GM19025 (cell line): ENCODE measurements around the gene TTC5.
A peak's percentile ranks its signal among the peaks of the same experiment; 100 is the strongest.
"Not testable (repeated sequence)": the region's sequence is repeated elsewhere in the genome, so short reads cannot be mapped to it uniquely, and the experiment has no call there.

Experiments
- ATAC-seq: cut with Tn5 transposase; IDR thresholded peaks from one replicate; pipeline ENCODE4 v1.9.1; 2021; ENCODE audit warnings: mild to moderate bottlenecking, low read depth, moderate library complexity; ENCODE audit not compliant: unreplicated experiment

The TTC5 gene

GRCh38 chr14:20306079-20306423 is 300 bp upstream of the TTC5 start:
- ATAC-seq, result no peak

GRCh38 chr14:20302042-20302755 is 3.6 kb downstream of the TTC5 start:
- no peak for ATAC-seq

DNA sequence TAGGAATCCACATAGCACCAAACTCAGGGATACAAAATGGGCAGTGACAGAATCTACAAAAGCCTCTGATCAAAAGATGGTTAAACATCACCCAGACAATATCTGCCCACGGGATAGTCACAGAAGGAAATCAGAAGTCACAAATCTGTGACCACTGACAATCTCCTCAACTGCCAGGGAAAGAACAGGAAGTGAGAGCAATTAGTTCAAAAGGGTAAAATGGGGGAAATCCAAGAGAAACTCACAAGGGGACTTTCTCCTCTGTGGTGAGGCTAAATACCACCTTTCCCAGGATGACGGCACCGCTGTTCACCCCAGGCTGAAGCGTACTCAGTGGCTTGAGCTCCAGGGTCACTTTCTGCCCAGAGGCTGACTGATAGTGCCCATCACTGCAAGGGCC is 10.7 kb downstream of the TTC5 start:
- ATAC-seq, result peak; percentile 82

- ATAC-seq, result no peak
These were observed 11.1 kb downstream of the TTC5 start for GRCh38 chr14:20294636-20295035.

- ATAC-seq, result not testable (repeated sequence)
These were observed 23.8 kb downstream of the TTC5 start for GRCh38 chr14:20281998-20282397.

DNA sequence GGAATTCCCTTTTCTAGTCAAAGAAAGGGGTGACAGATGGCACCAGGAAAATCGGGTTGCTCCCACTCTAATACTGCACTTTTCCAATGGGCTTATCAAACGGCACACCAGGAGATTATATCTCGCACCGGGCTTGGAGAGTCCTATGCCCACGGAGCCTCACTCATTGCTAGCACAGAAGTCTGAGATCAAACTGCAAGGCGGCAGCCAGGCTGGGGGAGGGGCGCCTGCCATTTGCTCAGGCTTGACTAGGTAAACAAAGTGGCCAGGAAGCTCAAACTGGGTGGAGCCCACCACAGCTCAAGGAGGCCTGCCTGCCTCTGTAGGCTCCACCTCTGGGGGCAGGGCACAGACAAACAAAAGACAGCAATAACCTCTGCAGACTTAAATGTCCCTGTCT is 25.5 kb downstream of the TTC5 start:
- ATAC-seq, result not testable (repeated sequence)

DNA sequence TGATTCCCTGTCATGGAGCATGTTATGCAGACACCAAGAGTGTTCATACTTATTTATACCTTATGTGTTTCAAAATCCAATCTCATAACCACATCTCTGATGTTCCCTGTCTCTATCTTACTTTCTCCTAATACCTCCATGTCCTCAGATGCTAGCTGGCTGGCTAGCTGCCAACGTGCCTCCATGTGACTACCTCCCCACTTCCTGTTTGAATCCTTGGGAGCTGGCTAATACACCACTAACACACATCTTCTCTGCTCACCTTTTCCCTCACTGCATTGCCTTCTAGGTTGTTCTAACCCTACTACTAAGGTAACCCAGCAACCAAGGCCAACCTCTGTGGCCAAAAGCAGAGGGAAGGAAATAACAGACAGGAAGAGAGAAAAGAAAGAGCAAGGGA is 27.3 kb downstream of the TTC5 start:
- ATAC-seq, result no peak

- ATAC-seq, result no peak
These were observed 28.3 kb downstream of the TTC5 start for GRCh38 chr14:20277409-20277808.

GRCh38 chr14:20274062-20274461 is 31.7 kb downstream of the TTC5 start:
- ATAC-seq, result no peak

GRCh38 chr14:20264361-20264760 is 41.4 kb downstream of the TTC5 start:
- not testable (repeated sequence) for ATAC-seq

DNA sequence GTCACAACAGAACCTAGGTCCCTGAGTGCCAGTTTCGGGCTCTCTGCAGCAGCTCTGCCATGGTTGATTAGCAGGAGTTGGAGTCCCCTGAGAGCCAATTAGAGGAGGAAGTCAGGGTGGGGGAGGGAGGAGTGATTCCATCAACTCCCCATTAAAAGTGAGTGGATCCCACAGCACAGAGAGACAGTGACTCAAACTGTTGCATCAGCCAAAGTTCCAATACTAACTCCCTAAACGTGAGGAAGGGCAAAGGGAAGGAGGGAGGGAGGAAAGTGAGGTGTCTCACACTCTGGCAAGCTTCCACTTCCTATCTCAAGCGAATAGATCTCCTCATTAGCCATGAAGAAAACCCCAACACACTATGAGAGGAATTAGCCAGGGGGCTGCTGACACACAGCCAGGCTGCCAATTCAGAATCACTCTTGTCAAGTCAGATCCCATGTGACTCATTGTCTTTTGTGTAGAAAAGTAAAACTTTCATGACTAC is 43.1 kb downstream of the TTC5 start:
- ATAC-seq, result no peak

DNA sequence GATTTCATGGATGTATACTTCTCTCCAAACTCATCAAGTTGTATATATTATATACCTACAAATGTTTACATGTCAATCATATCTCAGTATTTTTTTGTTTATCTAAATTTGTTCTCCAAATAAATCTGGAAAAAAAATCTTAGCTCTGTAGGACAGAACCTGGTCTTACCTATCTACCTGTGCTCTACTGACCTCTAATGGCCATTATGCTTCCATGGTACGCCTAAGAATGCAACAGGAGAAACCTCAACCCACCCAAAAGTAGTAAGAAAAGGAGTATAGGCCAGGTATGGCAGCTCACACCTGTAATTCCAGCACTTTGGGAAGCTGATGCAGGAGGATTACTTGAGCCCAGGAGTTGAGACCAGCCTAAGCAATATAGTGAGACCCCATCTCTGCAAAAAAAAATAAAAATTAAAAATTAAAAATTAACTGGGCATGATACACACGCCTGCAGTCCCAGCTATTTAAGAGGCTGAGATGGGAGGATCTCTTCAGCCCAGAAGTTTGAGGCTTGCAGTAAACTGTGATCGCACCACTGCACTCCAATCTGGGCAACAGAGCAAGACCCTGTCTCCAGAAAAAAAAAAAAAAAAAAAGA is 58.0 kb downstream of the TTC5 start:
- ATAC-seq, result no peak
